Measurements from ENCODE around the gene RNF207. TPM values are rescaled to one million over a fixed set of nuclear protein-coding genes. Genes with fewer than 3 reads are reported as not detected.

RNF207 gene
- polyA plus RNA-seq, 1 of the 3 experiments (the other 2 are of a cell fraction): 25.4 TPM

GRCh38 chr1:6158181-6158580, 47.7 kb upstream of the RNF207 start (continued):
- TF ChIP-seq REST (IDR thresholded peaks at IDR 0.05; ENCODE audit: low read depth, low read length): no peak
- no peak for TF ChIP-seq YY1 (IDR thresholded peaks at IDR 0.05; ENCODE audit: low read depth)
- no peak for TF ChIP-seq TAF1 (IDR thresholded peaks at IDR 0.05; ENCODE audit: borderline replicate concordance, low read depth, low read length)

- no peaks in the 10 kb centered on the region for H3K79me2 ChIP-seq (ENCODE audit: insufficient read depth)
- CTCF ChIA-PET: interaction anchor here (0.9 to 3.3 kb wide), 8 partner anchors 9 to 127 kb away, joined by 3 to 18 read pairs (median 4); no protein-coding TSS in a partner anchor
- H3K27ac ChIP-seq (ENCODE audit: low read depth in 2 of 2, low read length in 1 of 2): peak overlapping the region in 1 of 2 experiments; percentile 20; a peak in 1 of 4 replicates
- H3K4me1 ChIP-seq (ENCODE audit: control insufficient read depth in 1 of 2, insufficient read depth in 2 of 2, low read depth in 1 of 2, low read length in 1 of 2): peaks cover 0 to 44% of the 10 kb centered on the region in 2 experiments; a peak in 1 of 4 replicates
- no peaks in the 10 kb centered on the region for H3K27me3 ChIP-seq (ENCODE audit: insufficient read depth)
- WGBS (ENCODE audit: low lambda C conversion rate): 58% methylated on average over 4 of the region's 7 CpGs
- H3K4me3 ChIP-seq (ENCODE audit: low read depth in 2 of 2, low read length in 1 of 2): no peak overlapping the region
- TF ChIP-seq FOSL2 (IDR thresholded peaks at IDR 0.05; ENCODE audit: borderline replicate concordance, low read depth) (no peak), CHD2 (IDR thresholded peaks at IDR 0.05; ENCODE audit: low read length, partially characterized antibody) (no peak), RCOR1 (IDR thresholded peaks at IDR 0.05; ENCODE audit: low read length) (no peak), FOXM1 (IDR thresholded peaks at IDR 0.05; ENCODE audit: low read depth) (no peak), TEAD4 (IDR thresholded peaks at IDR 0.05; ENCODE audit: borderline replicate concordance, insufficient read depth) (no peak), MEF2A (IDR thresholded peaks at IDR 0.05; ENCODE audit: borderline replicate concordance, low read depth) (no peak), GABPA (IDR thresholded peaks at IDR 0.05; ENCODE audit: low read depth) (no peak), POLR2AphosphoS5 (IDR thresholded peaks at IDR 0.05; ENCODE audit: low read depth, low read length) (no peak), YY1 (IDR thresholded peaks at IDR 0.05; ENCODE audit: low read depth) (no peak), MAX (IDR thresholded peaks at IDR 0.05; ENCODE audit: low read depth) (no peak), GATA2 (CRISPR knock-in tag; IDR thresholded peaks at IDR 0.05) (no peak), PBX3 (IDR thresholded peaks at IDR 0.05) (no peak), JUND (IDR thresholded peaks at IDR 0.05) (no peak), RFX5 (IDR thresholded peaks at IDR 0.05; ENCODE audit: low read length) (no peak), CTCF (IDR thresholded peaks at IDR 0.05) (no peak), NRF1 (IDR thresholded peaks at IDR 0.05; ENCODE audit: low read depth, low read length) (no peak), RXRA (IDR thresholded peaks at IDR 0.05; ENCODE audit: borderline replicate concordance, low read depth) (no peak), IRF3 (IDR thresholded peaks at IDR 0.05; ENCODE audit: low read depth, low read length) (no peak)
- H3K9ac ChIP-seq: no peak overlapping the region
- no peaks in the 10 kb centered on the region for H3K36me3 ChIP-seq (replicated peaks in 1 of 2; ENCODE audit: control insufficient read depth in 1 of 2, insufficient read depth in 2 of 2, low read length in 1 of 2)
- DNase-seq: no peak
- no peaks in the 10 kb centered on the region for H4K20me1 ChIP-seq (ENCODE audit: insufficient read depth)
- H2AFZ ChIP-seq (ENCODE audit: low read depth): no peak overlapping the region
- H3K9me3 ChIP-seq: no peaks in the 10 kb centered on the region
- POLR2A ChIA-PET: no interaction called here
- H3K9me2 ChIP-seq: no peaks in the 10 kb centered on the region
- H3K4me2 ChIP-seq: no peak overlapping the region
- no peaks in the 10 kb centered on the region for H3F3A ChIP-seq (replicated peaks; ENCODE audit: insufficient read depth)
These were observed 43.6 kb upstream of the RNF207 start for GRCh38 chr1:6162341-6162740.

Measured in SK-N-SH (cell line).